Mesodermal cell (in vitro differentiated cells): Measurements from ENCODE around the gene KLHL29.

Experiments
- H3K27ac ChIP-seq: 2 replicates; pipeline ENCODE4 v1.7.0; 2013; ENCODE audit warnings: mild to moderate bottlenecking, low read depth, low read length, moderate library complexity; ENCODE audit not compliant: severe bottlenecking
- H3K36me3 ChIP-seq: 2 replicates; pipeline ENCODE4 v1.7.1; 2013; ENCODE audit warnings: mild to moderate bottlenecking, low read length, moderate library complexity; ENCODE audit not compliant: control insufficient read depth, insufficient read depth
- H3K4me1 ChIP-seq: one replicate; pipeline ENCODE4 v1.7.1; 2013; ENCODE audit warnings: mild to moderate bottlenecking, low read length; ENCODE audit not compliant: insufficient read depth, control insufficient read depth, poor library complexity, severe bottlenecking
- H3K4me3 ChIP-seq: 2 replicates; pipeline ENCODE4 v1.7.0; 2013; ENCODE audit warnings: low read length, control low read depth, mild to moderate bottlenecking; ENCODE audit not compliant: insufficient read depth, poor library complexity, severe bottlenecking; ENCODE audit errors: extremely low read depth
- H3K9me3 ChIP-seq: 2 replicates; pipeline ENCODE4 v1.7.1; 2013; ENCODE audit warnings: mild to moderate bottlenecking, low read length, moderate library complexity; ENCODE audit not compliant: control insufficient read depth
- WGBS, 2 experiments: methylation state at CpG; one replicate each; pipeline ENCODE4 v1.1.5; 2013; ENCODE audit warnings: missing lambda C conversion rate in 2 of 2; ENCODE audit not compliant: insufficient coverage in 2 of 2; 5-methylcytosine and 5-hydroxymethylcytosine counted together

Gene KLHL29

GRCh38 chr2:23690421-23691105 is 305.6 kb downstream of the KLHL29 start:
- Histone ChIP-seq H3K4me3 (no peak overlapping the region), H3K9me3 (no peaks in the 10 kb centered on the region), H3K36me3 (peaks cover 10% of the 10 kb centered on the region), H3K4me1 (no peaks in the 10 kb centered on the region), H3K27ac (no peak overlapping the region)
- WGBS, 2 experiments = 96% methylated on average over 24 to 27 of the region's 31 CpGs

DNA sequence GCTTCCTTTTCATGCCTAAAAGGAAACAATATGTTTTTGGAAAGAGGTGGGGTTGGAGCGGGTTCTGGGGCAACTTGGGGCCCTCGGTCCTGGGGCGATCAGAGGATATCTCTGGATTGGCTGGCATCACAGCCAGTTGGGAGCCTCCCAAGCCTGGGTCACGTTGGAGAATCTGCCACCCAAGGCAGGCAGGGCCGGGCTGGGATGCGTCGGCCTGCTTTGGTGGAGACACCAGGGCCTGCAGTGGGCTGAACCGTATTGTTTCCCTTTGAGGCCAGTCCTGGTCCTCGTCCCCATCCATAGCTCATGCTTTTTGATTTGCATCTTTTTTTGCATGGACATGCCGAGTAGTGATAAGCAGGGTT is 306.1 kb downstream of the KLHL29 start:
- H3K9me3 ChIP-seq = no peaks in the 10 kb centered on the region
- H3K4me1 ChIP-seq = no peaks in the 10 kb centered on the region
- WGBS, 2 experiments = 93 to 95% methylated on average over 10 of the region's 10 CpGs
- H3K36me3 ChIP-seq = peaks cover 14% of the 10 kb centered on the region
- H3K4me3 ChIP-seq = no peak overlapping the region
- no peak overlapping the region for H3K27ac ChIP-seq

DNA sequence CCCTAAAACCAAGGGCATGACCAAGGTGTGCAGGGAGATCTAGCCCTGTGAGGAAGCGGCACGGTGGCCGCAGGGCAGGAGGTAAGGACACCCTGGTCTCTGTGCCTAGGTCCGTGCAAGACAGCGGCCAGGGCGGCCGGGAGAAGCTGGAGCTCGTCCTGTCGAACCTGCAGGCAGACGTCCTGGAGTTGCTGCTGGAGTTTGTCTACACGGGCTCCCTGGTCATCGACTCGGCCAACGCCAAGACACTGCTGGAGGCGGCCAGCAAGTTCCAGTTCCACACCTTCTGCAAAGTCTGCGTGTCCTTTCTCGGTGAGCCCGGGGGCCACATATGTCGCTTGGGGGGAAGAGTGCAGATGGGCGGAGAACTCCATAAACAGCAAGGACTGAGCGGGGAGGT is 306.6 kb downstream of the KLHL29 start:
- no peak overlapping the region for H3K27ac ChIP-seq
- no peak overlapping the region for H3K4me3 ChIP-seq
- peaks cover 15% of the 10 kb centered on the region for H3K36me3 ChIP-seq
- no peaks in the 10 kb centered on the region for H3K9me3 ChIP-seq
- WGBS, 2 experiments = 92 to 96% methylated on average over 21 of the region's 21 CpGs
- H3K4me1 ChIP-seq = no peaks in the 10 kb centered on the region

GRCh38 chr2:23692263-23692662 is 307.3 kb downstream of the KLHL29 start:
- 93 to 96% methylated on average over 13 to 14 of the region's 14 CpGs for WGBS, 2 experiments
- H3K27ac ChIP-seq = no peak overlapping the region
- H3K36me3 ChIP-seq = peaks cover 22% of the 10 kb centered on the region
- no peaks in the 10 kb centered on the region for H3K4me1 ChIP-seq
- no peaks in the 10 kb centered on the region for H3K9me3 ChIP-seq
- H3K4me3 ChIP-seq = no peak overlapping the region

DNA sequence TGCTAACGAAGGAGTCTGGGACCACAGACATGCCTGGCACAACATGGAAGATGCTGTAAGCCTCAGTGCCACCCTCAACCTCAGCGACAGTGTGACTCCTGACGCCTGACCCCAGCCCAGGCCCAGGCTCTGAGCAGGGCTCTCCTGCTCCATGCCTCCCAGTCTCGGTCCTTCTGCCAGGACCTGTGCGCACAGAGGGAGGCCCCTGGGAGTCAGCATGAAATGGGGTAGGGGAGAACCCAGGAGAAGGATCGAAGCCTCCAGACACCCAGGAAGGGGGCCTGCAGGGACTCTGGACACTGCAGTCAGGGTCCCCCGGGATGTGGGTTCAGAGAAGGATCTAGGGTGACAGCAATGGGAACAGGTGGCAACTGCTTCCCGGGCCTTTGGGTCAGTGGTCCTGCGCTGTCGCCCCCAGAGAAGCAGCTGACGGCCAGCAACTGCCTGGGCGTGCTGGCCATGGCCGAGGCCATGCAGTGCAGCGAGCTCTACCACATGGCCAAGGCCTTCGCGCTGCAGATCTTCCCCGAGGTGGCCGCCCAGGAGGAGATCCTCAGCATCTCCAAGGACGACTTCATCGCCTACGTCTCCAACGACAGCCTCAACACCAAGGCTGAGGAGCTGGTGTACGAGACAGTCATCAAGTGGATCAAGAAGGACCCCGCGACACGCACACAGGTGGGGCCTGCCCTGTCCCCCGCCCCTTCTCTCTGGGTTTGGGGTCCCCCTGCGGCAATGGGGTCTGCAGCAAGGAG is 308.0 kb downstream of the KLHL29 start:
- no peak overlapping the region for H3K27ac ChIP-seq
- H3K4me1 ChIP-seq = no peaks in the 10 kb centered on the region
- H3K9me3 ChIP-seq = no peaks in the 10 kb centered on the region
- WGBS, 2 experiments = 95 to 97% methylated on average over 23 to 26 of the region's 28 CpGs
- H3K4me3 ChIP-seq = no peak overlapping the region
- H3K36me3 ChIP-seq = peaks cover 23% of the 10 kb centered on the region

GRCh38 chr2:23693606-23693951 is 308.6 kb downstream of the KLHL29 start:
- Histone ChIP-seq H3K27ac (no peak overlapping the region), H3K4me1 (no peaks in the 10 kb centered on the region), H3K9me3 (no peaks in the 10 kb centered on the region), H3K36me3 (peaks cover 23% of the 10 kb centered on the region), H3K4me3 (no peak overlapping the region)
- WGBS, 2 experiments = 91 to 94% methylated on average over 3 to 5 of the region's 5 CpGs

DNA sequence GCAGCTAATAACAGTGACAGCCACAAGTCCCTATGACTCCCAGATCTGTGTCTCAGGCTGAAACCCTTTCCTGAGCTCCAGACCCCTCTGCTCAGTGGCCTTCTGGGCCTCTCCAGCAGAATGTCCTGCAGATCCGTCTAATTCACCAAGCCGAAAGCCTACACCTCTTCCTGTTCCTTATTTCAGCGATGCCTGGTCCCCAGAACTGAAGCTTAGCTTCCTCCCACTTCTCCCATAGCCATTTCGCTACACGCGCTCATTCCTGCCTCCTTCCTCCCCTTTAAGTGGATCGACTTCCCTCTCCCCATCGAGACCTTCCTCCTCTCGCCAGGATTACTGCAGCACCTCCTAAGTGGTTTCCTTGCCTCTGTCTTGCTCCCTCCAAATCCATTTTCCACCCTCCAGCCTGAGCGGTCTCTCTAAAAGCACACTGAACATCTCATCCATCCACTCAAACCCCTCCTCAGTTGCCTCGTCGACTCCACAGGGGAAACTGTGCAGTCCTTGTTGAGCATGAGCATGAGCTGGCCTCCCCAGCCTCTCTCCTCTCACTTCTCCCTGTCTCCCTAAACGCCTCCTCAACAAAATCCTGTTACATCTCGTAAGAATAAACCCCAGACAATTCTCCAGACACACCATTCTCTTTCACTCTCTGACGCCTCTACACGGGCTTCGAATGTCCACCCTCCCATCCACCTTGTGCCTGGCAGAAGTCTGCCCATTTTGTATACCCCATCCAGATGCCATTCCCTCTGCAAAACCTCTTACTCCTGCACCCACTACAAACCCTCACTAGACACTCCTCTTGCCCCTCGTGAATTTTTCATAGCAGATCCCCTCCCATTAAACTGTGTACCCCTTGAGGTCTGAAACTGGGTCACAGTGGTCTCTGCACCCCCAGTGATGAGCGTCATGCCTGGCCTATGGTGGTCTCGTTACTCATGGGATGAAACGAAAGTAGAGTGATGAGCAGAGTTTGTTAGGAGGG is 309.4 kb downstream of the KLHL29 start:
- WGBS, 2 experiments = 90 to 92% methylated on average over 20 to 21 of the region's 21 CpGs
- Histone ChIP-seq H3K36me3 (peaks cover 30% of the 10 kb centered on the region), H3K27ac (no peak overlapping the region), H3K4me1 (no peaks in the 10 kb centered on the region), H3K4me3 (no peak overlapping the region), H3K9me3 (peaks cover under 1% of the 10 kb centered on the region)

GRCh38 chr2:23695214-23695889 is 310.4 kb downstream of the KLHL29 start:
- Histone ChIP-seq H3K4me1 (no peaks in the 10 kb centered on the region), H3K4me3 (no peak overlapping the region), H3K36me3 (peaks cover 36% of the 10 kb centered on the region), H3K27ac (no peak overlapping the region), H3K9me3 (peaks cover 5% of the 10 kb centered on the region)
- WGBS, 2 experiments = 94 to 96% methylated on average over 17 to 21 of the region's 24 CpGs

DNA sequence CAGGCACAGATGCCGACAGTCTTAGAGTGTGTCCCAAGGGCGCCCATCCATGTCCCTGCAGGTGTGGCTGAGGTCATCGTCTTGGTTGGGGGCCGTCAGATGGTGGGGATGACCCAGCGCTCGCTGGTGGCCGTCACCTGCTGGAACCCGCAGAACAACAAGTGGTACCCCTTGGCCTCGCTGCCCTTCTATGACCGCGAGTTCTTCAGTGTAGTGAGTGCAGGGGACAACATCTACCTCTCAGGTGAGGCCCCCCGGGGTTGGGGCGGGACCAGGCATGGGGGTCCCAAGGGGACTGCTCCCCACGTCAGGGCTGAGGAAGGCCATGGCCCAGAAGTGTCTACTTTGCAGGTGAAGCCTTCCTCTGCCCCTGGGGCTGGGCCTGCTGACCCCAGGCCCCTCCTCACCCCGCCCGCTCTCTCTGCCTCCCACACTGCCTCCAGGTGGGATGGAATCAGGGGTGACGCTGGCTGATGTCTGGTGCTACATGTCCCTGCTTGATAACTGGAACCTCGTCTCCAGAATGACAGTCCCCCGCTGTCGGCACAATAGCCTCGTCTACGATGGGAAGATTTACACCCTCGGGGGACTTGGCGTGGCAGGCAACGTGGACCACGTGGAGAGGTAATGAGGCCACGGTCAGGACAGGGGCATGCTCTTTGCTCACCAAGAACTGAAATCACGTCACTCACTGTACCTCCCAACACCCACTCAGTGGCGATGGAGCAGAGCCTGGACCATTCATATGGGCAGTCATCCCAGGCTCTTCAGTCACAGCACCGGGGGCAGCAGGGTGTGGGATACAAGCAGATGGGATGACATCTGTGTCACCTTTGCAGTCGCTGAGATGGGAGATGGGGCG is 311.1 kb downstream of the KLHL29 start:
- WGBS, 2 experiments = 91 to 93% methylated on average over 29 to 31 of the region's 32 CpGs
- peaks cover 35% of the 10 kb centered on the region for H3K36me3 ChIP-seq

GRCh38 chr2:23696752-23697045 is 311.7 kb downstream of the KLHL29 start:
- Histone ChIP-seq H3K36me3 (peaks cover 31% of the 10 kb centered on the region), H3K9me3 (peaks cover 5% of the 10 kb centered on the region), H3K4me1 (no peaks in the 10 kb centered on the region), H3K4me3 (no peak overlapping the region), H3K27ac (no peak overlapping the region)
- WGBS, 2 experiments = 90 to 100% methylated on average over 3 to 4 of the region's 5 CpGs

More for the DNA sequence above, 311.1 kb downstream of the KLHL29 start:
- H3K4me3 ChIP-seq = no peak overlapping the region
- no peaks in the 10 kb centered on the region for H3K4me1 ChIP-seq
- H3K27ac ChIP-seq = no peak overlapping the region
- H3K9me3 ChIP-seq = peaks cover 5% of the 10 kb centered on the region
